MM.1S (cell line): Measurements from ENCODE around the gene CTNNBL1.

ENCODE experiments used
- DNase-seq: peaks from one replicate; pipeline ENCODE4 v3.0.0-alpha.2; 2015
- H2AFZ ChIP-seq: fragments of 300-600 bp; sonication (generic); 2 replicates; pipeline ENCODE4 v1.6.0; 2016; ENCODE audit warnings: antibody characterized with exemption, low read length
- H3F3A ChIP-seq: fragments of 300-600 bp; sonication (generic); 2 replicates; pipeline ENCODE4 v1.6.1; 2016; ENCODE audit warnings: mild to moderate bottlenecking, antibody characterized with exemption, low read length, moderate library complexity, mixed read lengths; ENCODE audit not compliant: insufficient read depth
- H3K27ac ChIP-seq: fragments of 300-600 bp; sonication (generic); 2 replicates; pipeline ENCODE4 v1.5.1; 2016; ENCODE audit warnings: mild to moderate bottlenecking, low read length
- H3K27me3 ChIP-seq: fragments of 300-600 bp; sonication (generic); replicated peaks from 2 replicates; pipeline ENCODE4 v1.6.0; 2016; ENCODE audit warnings: low read length; ENCODE audit not compliant: insufficient read depth
- H3K36me3 ChIP-seq: fragments of 300-600 bp; sonication (generic); replicated peaks from 2 replicates; pipeline ENCODE4 v1.6.1; 2016; ENCODE audit warnings: mild to moderate bottlenecking, low read length, mixed read lengths; ENCODE audit not compliant: insufficient read depth
- H3K4me1 ChIP-seq: fragments of 300-600 bp; sonication (generic); 2 replicates; pipeline ENCODE4 v1.6.1; 2016; ENCODE audit warnings: low read length, mixed read lengths
- H3K4me2 ChIP-seq: fragments of 300-600 bp; sonication (generic); 2 replicates; pipeline ENCODE4 v1.6.0; 2016; ENCODE audit warnings: low read depth, low read length
- H3K4me3 ChIP-seq: fragments of 300-600 bp; sonication (generic); 2 replicates; pipeline ENCODE4 v1.5.1; 2016; ENCODE audit warnings: low read length, mixed read lengths
- H3K79me2 ChIP-seq: fragments of 300-600 bp; sonication (generic); 2 replicates; pipeline ENCODE4 v1.6.1; 2016; ENCODE audit warnings: mixed run types, low read length, mixed read lengths
- H3K9ac ChIP-seq: fragments of 300-600 bp; sonication (generic); 2 replicates; pipeline ENCODE4 v1.6.1; 2016; ENCODE audit warnings: low read length, mixed read lengths
- H3K9me2 ChIP-seq: fragments of 300-600 bp; sonication (generic); replicated peaks from 2 replicates; pipeline ENCODE4 v1.6.1; 2016; ENCODE audit warnings: mild to moderate bottlenecking, low read length, mixed read lengths; ENCODE audit not compliant: insufficient read depth
- H3K9me3 ChIP-seq: fragments of 300-600 bp; sonication (generic); replicated peaks from 2 replicates; pipeline ENCODE4 v1.6.1; 2016; ENCODE audit warnings: mild to moderate bottlenecking, low read length, mixed read lengths; ENCODE audit not compliant: insufficient read depth
- H4K20me1 ChIP-seq: fragments of 300-600 bp; sonication (generic); 2 replicates; pipeline ENCODE4 v1.6.1; 2016; ENCODE audit warnings: mild to moderate bottlenecking, low read length, moderate library complexity, mixed read lengths; ENCODE audit not compliant: insufficient read depth
- EZH2 ChIP-seq: fragments of 300-600 bp; sonication (generic); optimal IDR thresholded peaks from 2 replicates; pipeline ENCODE3; 2017; ENCODE audit warnings: low read depth, mild to moderate bottlenecking, antibody characterized with exemption, low read length, mixed read lengths
- EZH2phosphoT487 ChIP-seq: fragments of 300-600 bp; sonication (generic); IDR thresholded peaks from 2 replicates; pipeline ENCODE4 v1.6.1; 2018; ENCODE audit warnings: antibody characterized with exemption, low read length
- TF ChIP-seq, protein P1 (sequence below): fragments of 300-600 bp; sonication (generic); IDR thresholded peaks from 2 replicates; pipeline ENCODE4 v1.5.1; 2016; ENCODE audit warnings: antibody characterized with exemption, low read length, mixed read lengths

CTNNBL1 gene

DNA sequence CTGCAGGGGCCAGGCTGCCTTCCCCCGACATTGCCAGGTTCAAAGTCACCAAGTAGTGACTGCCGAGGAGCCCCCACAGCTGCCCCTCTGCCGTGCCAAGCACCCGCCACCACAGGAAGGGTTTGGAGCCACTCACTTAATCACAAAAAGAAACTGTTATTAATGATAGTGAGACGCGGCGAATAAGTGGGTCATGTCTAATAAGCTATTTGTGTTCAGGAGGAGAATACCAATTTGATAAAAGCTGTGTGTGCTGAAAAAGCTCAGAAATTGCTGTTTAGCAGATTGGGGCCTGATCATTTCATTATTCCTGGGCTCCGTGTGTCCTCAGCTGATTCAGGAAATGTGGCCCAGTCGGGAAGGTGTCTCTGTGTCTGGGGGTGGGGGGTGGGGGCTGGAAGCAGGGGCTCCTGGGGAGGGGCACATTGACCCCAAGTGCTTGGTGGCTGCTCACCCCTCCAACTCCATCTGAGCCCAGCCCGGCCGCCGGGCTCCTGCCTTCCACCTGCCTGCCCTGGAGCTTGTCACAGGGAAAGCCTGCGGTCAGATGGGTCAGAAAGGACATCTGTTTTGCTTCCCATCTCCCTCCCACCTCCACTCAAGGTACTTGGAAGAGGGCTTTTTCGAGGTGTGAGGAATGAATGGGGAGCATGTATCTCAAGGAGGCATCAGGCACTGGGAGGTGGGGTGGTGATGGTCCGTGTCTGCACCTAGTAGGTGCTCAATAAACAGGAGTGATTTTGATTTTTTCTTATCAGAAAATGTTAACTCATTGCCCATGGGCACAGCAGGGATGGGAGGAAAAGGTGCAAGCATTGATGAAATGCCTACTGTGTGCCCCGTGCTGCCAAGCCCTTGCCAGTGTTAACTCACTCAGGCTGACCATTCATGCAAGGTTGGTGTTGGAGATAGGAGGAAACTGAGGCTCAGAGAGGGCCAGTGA is 212.1 kb downstream of the CTNNBL1 start:
- Histone ChIP-seq H3K27ac (no peak overlapping the region), H3K36me3 (no peaks in the 10 kb centered on the region), H4K20me1 (no peaks in the 10 kb centered on the region), H2AFZ (no peak overlapping the region), H3K4me1 (no peaks in the 10 kb centered on the region), H3K4me2 (no peak overlapping the region), H3K9me3 (no peaks in the 10 kb centered on the region), H3K79me2 (no peaks in the 10 kb centered on the region), H3K9me2 (no peaks in the 10 kb centered on the region), H3K27me3 (peaks cover 72% of the 10 kb centered on the region), H3K9ac (no peak overlapping the region), H3K4me3 (no peak overlapping the region), H3F3A (no peaks in the 10 kb centered on the region)
- TF ChIP-seq EZH2: no peak
- TF ChIP-seq, protein P1, sequence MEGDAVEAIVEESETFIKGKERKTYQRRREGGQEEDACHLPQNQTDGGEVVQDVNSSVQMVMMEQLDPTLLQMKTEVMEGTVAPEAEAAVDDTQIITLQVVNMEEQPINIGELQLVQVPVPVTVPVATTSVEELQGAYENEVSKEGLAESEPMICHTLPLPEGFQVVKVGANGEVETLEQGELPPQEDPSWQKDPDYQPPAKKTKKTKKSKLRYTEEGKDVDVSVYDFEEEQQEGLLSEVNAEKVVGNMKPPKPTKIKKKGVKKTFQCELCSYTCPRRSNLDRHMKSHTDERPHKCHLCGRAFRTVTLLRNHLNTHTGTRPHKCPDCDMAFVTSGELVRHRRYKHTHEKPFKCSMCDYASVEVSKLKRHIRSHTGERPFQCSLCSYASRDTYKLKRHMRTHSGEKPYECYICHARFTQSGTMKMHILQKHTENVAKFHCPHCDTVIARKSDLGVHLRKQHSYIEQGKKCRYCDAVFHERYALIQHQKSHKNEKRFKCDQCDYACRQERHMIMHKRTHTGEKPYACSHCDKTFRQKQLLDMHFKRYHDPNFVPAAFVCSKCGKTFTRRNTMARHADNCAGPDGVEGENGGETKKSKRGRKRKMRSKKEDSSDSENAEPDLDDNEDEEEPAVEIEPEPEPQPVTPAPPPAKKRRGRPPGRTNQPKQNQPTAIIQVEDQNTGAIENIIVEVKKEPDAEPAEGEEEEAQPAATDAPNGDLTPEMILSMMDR: no peak
- no peak for TF ChIP-seq EZH2phosphoT487
- no peak for DNase-seq

DNA sequence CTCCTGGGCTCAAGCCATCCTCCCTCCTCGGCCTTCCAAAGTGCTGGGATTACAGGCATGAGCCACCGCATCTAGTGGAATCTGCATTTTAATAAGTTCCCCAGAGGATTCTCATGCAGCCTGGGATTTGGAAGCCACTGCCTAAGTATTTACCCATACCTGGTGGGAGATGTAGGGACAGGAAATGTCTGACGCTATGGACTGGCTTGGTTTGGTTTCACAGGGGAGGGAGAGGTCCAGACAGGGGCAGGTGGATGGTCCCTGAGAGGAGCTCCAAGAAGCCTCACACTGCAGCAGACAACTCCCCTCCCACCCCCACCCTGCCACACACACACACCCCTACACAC is 213.5 kb downstream of the CTNNBL1 start:
- Histone ChIP-seq H3K9me2 (no peaks in the 10 kb centered on the region), H3K4me2 (no peak overlapping the region), H3K9me3 (no peaks in the 10 kb centered on the region), H3K27ac (no peak overlapping the region), H3K79me2 (no peaks in the 10 kb centered on the region), H4K20me1 (no peaks in the 10 kb centered on the region), H3K4me3 (no peak overlapping the region), H3K4me1 (no peaks in the 10 kb centered on the region), H2AFZ (no peak overlapping the region), H3F3A (no peaks in the 10 kb centered on the region), H3K36me3 (no peaks in the 10 kb centered on the region), H3K9ac (no peak overlapping the region), H3K27me3 (peaks cover 69% of the 10 kb centered on the region)
- DNase-seq: no peak
- TF ChIP-seq, protein P1: no peak

DNA sequence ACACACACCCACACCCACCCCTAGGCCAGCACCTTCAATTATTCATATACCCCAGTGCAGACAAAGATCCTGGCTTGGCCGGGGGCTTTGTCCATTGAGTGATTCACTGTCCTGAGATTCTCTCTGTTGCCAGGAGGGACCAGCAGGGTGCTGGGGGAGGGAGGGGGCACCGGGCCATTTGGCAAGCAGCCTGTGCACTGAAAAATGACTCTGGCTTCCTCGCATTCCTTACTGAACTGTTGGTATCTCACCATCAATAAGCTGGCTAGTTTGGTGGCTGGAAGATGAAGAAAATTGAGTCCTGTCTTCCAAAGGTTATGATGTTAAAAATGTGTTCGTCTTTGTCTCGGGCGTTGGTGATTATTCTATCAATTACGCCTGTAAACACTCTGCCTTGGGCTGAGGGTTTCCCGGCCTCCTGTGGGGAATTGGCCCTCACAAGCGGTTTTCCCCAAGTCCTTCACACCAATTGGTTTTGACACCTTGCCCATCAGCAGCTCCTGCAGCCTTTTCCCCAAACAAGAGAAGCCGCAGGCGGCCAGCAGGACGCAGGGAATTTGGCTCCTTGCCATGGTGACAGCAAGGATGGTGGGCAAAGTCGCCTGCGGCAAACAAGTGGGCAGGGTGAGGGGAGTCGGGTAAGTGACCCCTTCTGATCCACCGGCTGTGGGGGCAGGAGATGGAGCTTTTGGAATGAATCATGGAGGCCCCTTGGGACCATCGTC is 214.0 kb downstream of the CTNNBL1 start:
- no peak overlapping the region for H3K27ac ChIP-seq
- peaks cover 70% of the 10 kb centered on the region for H3K27me3 ChIP-seq
- no peak overlapping the region for H2AFZ ChIP-seq
- H3K9ac ChIP-seq: no peak overlapping the region
- no peak for TF ChIP-seq EZH2phosphoT487
- TF ChIP-seq, protein P1: no peak
- no peak for TF ChIP-seq EZH2
- H3K36me3 ChIP-seq: no peaks in the 10 kb centered on the region
- no peak overlapping the region for H3K4me3 ChIP-seq
- no peaks in the 10 kb centered on the region for H3F3A ChIP-seq
- no peaks in the 10 kb centered on the region for H3K79me2 ChIP-seq
- no peaks in the 10 kb centered on the region for H3K9me3 ChIP-seq
- no peak for DNase-seq
- H4K20me1 ChIP-seq: no peaks in the 10 kb centered on the region
- H3K9me2 ChIP-seq: no peaks in the 10 kb centered on the region
- no peaks in the 10 kb centered on the region for H3K4me1 ChIP-seq
- no peak overlapping the region for H3K4me2 ChIP-seq
